Skeletal muscle tissue (tissue), 4 donors: ENCODE data around the gene NPC2. TPM values are rescaled to one million over a fixed set of nuclear protein-coding genes. Genes with fewer than 3 reads are reported as not detected.

Experiments used
- H3K27ac ChIP-seq: one replicate; pipeline ENCODE4 v1.7.0; 2013; ENCODE audit warnings: mild to moderate bottlenecking, low read depth, low read length, inconsistent platforms
- H3K27me3 ChIP-seq, 3 donors: one replicate each; pipeline ENCODE4 v1.7.0; 2013; ENCODE audit warnings: low read length in 3 of 3; ENCODE audit not compliant: control insufficient read depth in 3 of 3, insufficient read depth in 3 of 3
- H3K36me3 ChIP-seq, 3 donors: one replicate each; pipeline ENCODE4 v1.7.0; 2013; ENCODE audit warnings: low read length in 3 of 3; ENCODE audit not compliant: control insufficient read depth in 3 of 3, insufficient read depth in 3 of 3
- H3K4me1 ChIP-seq, 3 donors: one replicate each; pipeline ENCODE4 v1.7.0; 2013; ENCODE audit warnings: low read length in 3 of 3, mild to moderate bottlenecking in 3 of 3; ENCODE audit not compliant: control insufficient read depth in 3 of 3, insufficient read depth in 3 of 3
- H3K4me3 ChIP-seq, 3 donors: one replicate each; pipeline ENCODE4 v1.7.0; 2013; ENCODE audit warnings: low read length in 3 of 3
- H3K9ac ChIP-seq, 3 donors: one replicate each; pipeline ENCODE4 v1.7.0; 2013; ENCODE audit warnings: low read length in 3 of 3, mild to moderate bottlenecking in 3 of 3, moderate library complexity in 2 of 3, low read depth in 1 of 3
- H3K9me3 ChIP-seq, 3 donors: one replicate each; pipeline ENCODE4 v1.7.0; 2013; ENCODE audit warnings: low read length in 3 of 3; ENCODE audit not compliant: control insufficient read depth in 3 of 3
- total RNA-seq: library from RNA; depleted of rRNA; stranded (reverse); fragments of >200 nt; gene quantifications from one replicate; pipeline ENCODE4 v1.2.3, GENCODE V29; 2014
- donor health status: Osteomylitis.

The NPC2 gene
- total RNA-seq, 1 donor from 2014 or later, result 104 TPM

DNA sequence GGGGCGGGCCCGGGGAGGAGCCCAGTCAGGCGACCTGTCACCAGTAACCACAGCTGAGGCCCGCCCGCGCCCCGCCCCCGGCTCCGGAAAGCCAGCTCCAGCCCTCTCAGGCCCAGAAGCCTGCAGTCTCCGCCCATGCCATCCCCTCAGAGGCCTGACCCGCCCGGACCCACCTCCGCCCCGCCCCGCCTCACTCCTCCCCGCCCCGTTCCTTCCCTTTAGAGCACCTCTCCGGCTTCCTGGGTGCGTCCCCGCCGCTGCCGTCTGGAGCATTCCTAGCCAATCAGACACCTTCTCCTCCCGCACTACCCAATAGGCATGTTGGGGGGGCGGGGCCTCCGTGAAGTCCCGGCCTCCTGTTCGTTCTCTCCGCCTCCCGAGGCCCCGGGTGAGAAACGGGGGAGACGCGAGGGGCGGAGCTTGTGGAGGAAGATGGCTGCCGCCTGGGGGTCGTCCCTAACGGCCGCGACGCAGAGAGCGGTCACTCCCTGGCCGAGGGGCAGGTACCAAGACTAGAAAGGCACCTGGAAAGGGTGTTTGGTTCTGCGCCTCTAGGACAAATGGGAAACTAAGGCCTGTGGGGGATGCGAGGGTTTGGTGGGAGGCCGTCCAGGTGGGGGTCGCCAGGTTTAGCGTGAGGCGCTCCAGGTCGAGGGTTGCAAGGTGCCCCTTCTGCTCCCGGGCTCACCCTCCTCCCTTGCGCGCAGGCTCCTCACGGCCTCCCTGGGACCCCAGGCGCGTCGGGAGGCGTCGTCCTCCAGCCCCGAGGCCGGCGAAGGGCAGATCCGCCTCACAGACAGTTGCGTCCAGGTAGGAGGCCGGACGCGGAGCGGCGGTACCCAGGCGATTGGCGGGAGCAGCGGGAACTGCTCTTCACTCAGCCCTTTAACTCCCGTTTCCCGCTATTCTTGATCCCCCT lies 497 bp upstream of the NPC2 start, which contains the start of gene ISCA2:
ISCA2 (plus strand) TSS at position 423 of the 919 bp plus-strand sequence; CDS start at position 433, 10 bp downstream.
- Histone ChIP-seq H3K9ac (peak within 1 kb of the TSS; percentile 98), H3K36me3 (peaks cover 2 to 4% (median 3%) of the 10 kb centered on the region in 3 donors), H3K9me3 (no peaks in the 10 kb centered on the region), H3K27me3 (no peaks in the 10 kb centered on the region), H3K4me3 (peak within 1 kb of the TSS; percentile 95 to 99 (median 98)), H3K27ac (peak within 1 kb of the TSS; percentile 98), H3K4me1 (peaks cover 12 to 28% (median 19%) of the 10 kb centered on the region in 3 donors)

DNA sequence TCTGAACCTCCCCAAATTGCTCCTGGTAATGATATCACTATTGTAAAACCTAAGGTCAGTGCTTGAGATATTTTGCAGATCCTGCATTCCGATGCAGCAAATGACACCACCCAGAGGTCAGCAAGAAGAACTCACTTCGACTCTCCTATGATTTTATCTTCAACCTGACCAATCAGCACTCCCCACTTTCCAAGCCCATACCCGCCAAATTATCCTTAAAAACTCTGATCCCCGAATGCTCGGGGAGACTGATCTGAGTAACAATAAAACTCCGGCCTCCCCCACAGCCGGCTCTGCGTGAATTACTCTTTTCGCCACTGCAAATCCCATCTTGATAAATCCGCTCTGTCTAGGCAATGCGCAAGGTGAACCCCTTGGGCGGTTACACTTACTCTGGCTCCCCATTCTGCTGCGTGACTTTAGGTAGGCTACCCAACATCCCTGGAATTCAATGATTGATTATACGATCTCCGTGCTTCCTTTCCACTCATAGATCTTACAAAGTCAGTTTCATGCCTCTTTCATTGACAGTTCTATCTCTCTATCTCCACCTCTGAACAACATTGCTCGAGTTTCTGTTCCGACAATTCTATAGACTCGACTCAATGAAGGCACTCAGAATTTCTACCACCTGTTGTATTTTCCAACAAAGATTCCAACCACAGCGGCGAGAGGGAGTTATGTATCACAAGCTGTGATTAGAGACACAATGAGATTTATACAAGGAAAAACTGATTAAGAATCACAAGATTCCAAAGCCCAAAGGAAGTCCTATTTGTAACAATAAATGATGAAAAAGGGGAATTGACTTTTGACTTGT lies 939 bp downstream of the NPC2 start:
- Histone ChIP-seq H3K9me3 (no peaks in the 10 kb centered on the region), H3K27ac (peak overlapping the region; percentile 98), H3K36me3 (peaks cover 2 to 4% (median 3%) of the 10 kb centered on the region in 3 donors), H3K4me1 (peaks cover 12 to 28% (median 19%) of the 10 kb centered on the region in 3 donors), H3K4me3 (peak overlapping the region; percentile 72 to 89 (median 87)), H3K9ac (peak overlapping the region; percentile 91 to 97 (median 96)), H3K27me3 (no peaks in the 10 kb centered on the region)

GRCh38 chr14:74490486-74490885 lies 2.6 kb downstream of the NPC2 start:
- Histone ChIP-seq H3K27ac (no peak overlapping the region), H3K36me3 (peaks cover 3 to 8% (median 7%) of the 10 kb centered on the region in 3 donors), H3K27me3 (no peaks in the 10 kb centered on the region), H3K4me1 (peaks cover 12 to 32% (median 19%) of the 10 kb centered on the region in 3 donors), H3K4me3 (no peak overlapping the region), H3K9ac (no peak overlapping the region), H3K9me3 (no peaks in the 10 kb centered on the region)

DNA sequence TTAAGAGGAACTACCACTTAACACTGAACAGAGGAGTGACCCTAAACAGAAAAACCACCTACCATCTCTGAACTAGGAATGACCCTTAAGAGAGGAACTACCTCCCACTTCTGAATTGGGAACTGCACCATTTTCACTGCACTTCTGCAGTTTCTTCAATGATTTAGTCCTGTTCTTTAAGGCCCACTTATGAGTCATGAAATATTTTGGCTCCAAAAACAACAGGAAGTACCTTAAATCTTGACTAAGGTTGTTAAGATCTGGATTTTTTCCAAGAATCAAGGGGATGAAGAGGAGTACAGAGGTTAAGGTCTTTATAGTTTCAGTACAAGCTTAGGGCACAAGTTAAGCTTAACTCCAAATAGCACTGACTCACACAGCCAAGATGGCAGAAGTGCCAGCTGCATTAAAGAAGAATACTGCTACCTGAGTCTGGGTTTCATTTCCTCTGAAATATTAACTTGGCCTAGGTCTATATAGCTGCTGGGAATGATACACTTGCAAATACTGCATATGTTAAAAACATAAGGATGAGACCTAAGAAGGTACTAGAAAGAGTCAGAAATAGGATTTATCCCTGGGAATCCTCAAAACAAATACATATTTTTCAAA lies 4.2 kb downstream of the NPC2 start:
- H3K9ac ChIP-seq, result no peak overlapping the region
- no peaks in the 10 kb centered on the region for H3K27me3 ChIP-seq
- H3K4me3 ChIP-seq, result no peak overlapping the region
- H3K4me1 ChIP-seq, result peaks cover 7 to 23% (median 9%) of the 10 kb centered on the region in 3 donors
- no peaks in the 10 kb centered on the region for H3K9me3 ChIP-seq
- H3K36me3 ChIP-seq, result peaks cover 7 to 13% (median 9%) of the 10 kb centered on the region in 3 donors
- H3K27ac ChIP-seq, result no peak overlapping the region

- Histone ChIP-seq H3K27me3 (no peaks in the 10 kb centered on the region), H3K9me3 (no peaks in the 10 kb centered on the region), H3K4me1 (peaks cover 0 to 9% (median 0%) of the 10 kb centered on the region in 3 donors), H3K27ac (no peak overlapping the region), H3K4me3 (no peak overlapping the region), H3K36me3 (peaks cover 14 to 31% (median 25%) of the 10 kb centered on the region in 3 donors), H3K9ac (peak overlapping the region in 1 of 3 donors; percentile 2)
These were observed 6.9 kb downstream of the NPC2 start for GRCh38 chr14:74486164-74486563.

DNA sequence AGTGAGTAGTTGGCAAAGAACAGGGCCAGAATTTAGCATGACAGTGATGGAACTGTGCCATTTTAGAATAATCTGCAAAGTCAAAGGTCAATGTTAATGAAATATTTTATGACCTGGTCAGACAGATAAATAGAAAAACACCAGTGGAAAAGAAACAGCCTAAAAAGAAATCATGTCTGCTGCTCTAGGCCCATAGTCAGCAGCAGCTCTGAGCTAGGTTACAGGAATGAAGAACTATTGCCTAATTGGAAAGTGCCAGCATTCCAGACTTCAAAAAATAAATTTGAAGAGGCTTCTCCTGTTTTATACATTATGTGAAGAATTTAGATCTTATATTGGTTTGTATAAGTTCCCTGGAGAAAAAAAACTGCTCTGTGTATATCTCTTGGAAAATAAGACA lies 9.8 kb downstream of the NPC2 start:
- Histone ChIP-seq H3K4me1 (peaks cover 0 to 4% (median 0%) of the 10 kb centered on the region in 3 donors), H3K4me3 (no peak overlapping the region), H3K36me3 (peaks cover 20 to 53% (median 48%) of the 10 kb centered on the region in 3 donors), H3K27ac (no peak overlapping the region), H3K9ac (no peak overlapping the region), H3K27me3 (no peaks in the 10 kb centered on the region), H3K9me3 (no peaks in the 10 kb centered on the region)

- H3K4me1 ChIP-seq, result peaks cover 0 to 4% (median 0%) of the 10 kb centered on the region in 3 donors
- H3K36me3 ChIP-seq, result peaks cover 20 to 53% (median 48%) of the 10 kb centered on the region in 3 donors
These were observed 10.5 kb downstream of the NPC2 start for GRCh38 chr14:74482571-74482970.

GRCh38 chr14:74480046-74480445 lies 13.1 kb downstream of the NPC2 start:
- Histone ChIP-seq H3K9me3 (no peaks in the 10 kb centered on the region), H3K4me3 (no peak overlapping the region), H3K4me1 (peaks cover 13 to 17% (median 16%) of the 10 kb centered on the region in 3 donors), H3K9ac (no peak overlapping the region), H3K36me3 (peaks cover 17 to 45% (median 43%) of the 10 kb centered on the region in 3 donors), H3K27ac (no peak overlapping the region), H3K27me3 (no peaks in the 10 kb centered on the region)

More at GRCh38 chr14:74482571-74482970, 10.5 kb downstream of the NPC2 start:
- H3K27me3 ChIP-seq, result no peaks in the 10 kb centered on the region
- no peaks in the 10 kb centered on the region for H3K9me3 ChIP-seq
- H3K4me3 ChIP-seq, result no peak overlapping the region
- no peak overlapping the region for H3K9ac ChIP-seq
- H3K27ac ChIP-seq, result no peak overlapping the region

GRCh38 chr14:74478996-74479635 lies 14.0 kb downstream of the NPC2 start:
- no peak overlapping the region for H3K4me3 ChIP-seq
- no peaks in the 10 kb centered on the region for H3K27me3 ChIP-seq
- peaks cover 21 to 25% (median 21%) of the 10 kb centered on the region in 3 donors for H3K4me1 ChIP-seq
- no peaks in the 10 kb centered on the region for H3K9me3 ChIP-seq
- H3K36me3 ChIP-seq, result peaks cover 15 to 41% (median 41%) of the 10 kb centered on the region in 3 donors
- H3K27ac ChIP-seq, result no peak overlapping the region
- H3K9ac ChIP-seq, result no peak overlapping the region
